ENCODE results near the gene RPS6KL1. TPM values are rescaled to one million over a fixed set of nuclear protein-coding genes. Genes with fewer than 3 reads are reported as not detected.
A peak's percentile ranks its signal among the peaks of the same experiment; 100 is the strongest.

The RPS6KL1 gene
- total RNA-seq, 2 donors from 2014 or later, result 8.0 to 16.2 TPM

GRCh38 chr14:74956027-74956279, 32.9 kb upstream of the RPS6KL1 start:
- peaks cover 27% of the 10 kb centered on the region for H3K4me1 ChIP-seq
- intact Hi-C loops (cut with DNase I), result no loop called here
- ATAC-seq, result no peak
- 80 to 92% methylated on average over 8 to 9 of the region's 9 CpGs for WGBS, 2 donors
- no peaks in the 10 kb centered on the region for H3K36me3 ChIP-seq (replicated peaks in 1 of 2; ENCODE audit: insufficient read depth in 1 of 2, low read depth in 2 of 2)
- no peaks in the 10 kb centered on the region for H3K9me3 ChIP-seq
- no peak overlapping the region for H3K27ac ChIP-seq
- TF ChIP-seq CTCF (IDR thresholded peaks at IDR 0.05), result no peak
- TF ChIP-seq POLR2A (IDR thresholded peaks at IDR 0.05), result no peak
- no peaks in the 10 kb centered on the region for H3K27me3 ChIP-seq
- DNase-seq, result no peak
- no peak overlapping the region for H3K4me3 ChIP-seq

GRCh38 chr14:74955229-74956026, 32.4 kb upstream of the RPS6KL1 start, which contains the start of gene PGF:
TSS of gene PGF (minus strand) at chr14:74955597. CDS start at chr14:74955242, 355 bp downstream.
- intact Hi-C loops (cut with DNase I), result no loop called here
- peak; percentile 86 for ATAC-seq
- 7 to 13% methylated on average over 3 to 62 of the region's 73 CpGs for WGBS, 2 donors

GRCh38 chr14:74954947-74955228, 31.8 kb upstream of the RPS6KL1 start:
- intact Hi-C loops (cut with DNase I), result no loop called here
- no peak overlapping the region for H3K27ac ChIP-seq

More at GRCh38 chr14:74955229-74956026, 32.4 kb upstream of the RPS6KL1 start, which contains the start of gene PGF:
- DNase-seq, result peak; percentile 71 to 82 (median 77)
- Histone ChIP-seq H3K9me3 (no peaks in the 10 kb centered on the region), H3K4me1 (peaks cover 33% of the 10 kb centered on the region), H3K27ac (no peak within 1 kb of the TSS), H3K36me3 (replicated peaks in 1 of 2; ENCODE audit: insufficient read depth in 1 of 2, low read depth in 2 of 2) (no peaks in the 10 kb centered on the region), H3K4me3 (no peak within 1 kb of the TSS), H3K27me3 (no peaks in the 10 kb centered on the region)
- TF ChIP-seq CTCF (IDR thresholded peaks at IDR 0.05) (no peak), POLR2A (IDR thresholded peaks at IDR 0.05) (peak; percentile 14 to 50 (median 48))

GRCh38 chr14:74954232-74954946, 31.3 kb upstream of the RPS6KL1 start:
- H3K9me3 ChIP-seq, result no peaks in the 10 kb centered on the region
- peak in 3 of 4 donors; percentile 33 to 46 (median 44) for DNase-seq
- no peak overlapping the region for H3K4me3 ChIP-seq
- TF ChIP-seq POLR2A (IDR thresholded peaks at IDR 0.05) (no peak), CTCF (IDR thresholded peaks at IDR 0.05) (no peak)
- no peak for ATAC-seq
- H3K27me3 ChIP-seq, result no peaks in the 10 kb centered on the region
- H3K4me1 ChIP-seq, result peaks cover 37% of the 10 kb centered on the region
- no peak overlapping the region for H3K27ac ChIP-seq
- WGBS, 2 donors, result 23 to 52% methylated on average over 5 to 17 of the region's 18 CpGs
- H3K36me3 ChIP-seq (replicated peaks in 1 of 2; ENCODE audit: insufficient read depth in 1 of 2, low read depth in 2 of 2), result no peaks in the 10 kb centered on the region
- intact Hi-C loops (cut with DNase I), result no loop called here

More at GRCh38 chr14:74954947-74955228, 31.8 kb upstream of the RPS6KL1 start:
- Histone ChIP-seq H3K4me1 (peaks cover 37% of the 10 kb centered on the region), H3K36me3 (replicated peaks in 1 of 2; ENCODE audit: insufficient read depth in 1 of 2, low read depth in 2 of 2) (no peaks in the 10 kb centered on the region), H3K4me3 (no peak overlapping the region), H3K9me3 (no peaks in the 10 kb centered on the region), H3K27me3 (no peaks in the 10 kb centered on the region)
- no peak for DNase-seq
- WGBS, 2 donors, result 0 to 17% methylated on average over 1 to 3 of the region's 3 CpGs
- no peak for ATAC-seq
- TF ChIP-seq CTCF (IDR thresholded peaks at IDR 0.05) (no peak), POLR2A (IDR thresholded peaks at IDR 0.05) (no peak)
